Activated T-cell treated with anti-CD3 and anti-CD28 coated beads, Interleukin-2, amount 50 U/mL, for 72 hours (primary cell): ENCODE measurements around the gene APP. TPM values are rescaled to one million over a fixed set of nuclear protein-coding genes. Genes with fewer than 3 reads are reported as not detected.
"Not testable (repeated sequence)": the region's sequence is repeated elsewhere in the genome, so short reads cannot be mapped to it uniquely, and the experiment has no call there.

Experiments used
- ATAC-seq, 2 donors: fragments of 150-1000 bp; cut with Tn5 transposase; replicated peaks in 1 of 2; 2 replicates each; pipeline ENCODE4 v1.10.0; 2021; ENCODE audit warnings: moderate library complexity in 2 of 2, mild to moderate bottlenecking in 1 of 2
- DNase-seq, 2 donors: peaks; one replicate each; pipeline ENCODE4 v3.0.0; 2021 to 2022; ENCODE audit warnings: mixed read lengths in 1 of 2
- H3K27ac Mint-ChIP-seq: one replicate; pipeline ENCODE4 v1.8.0; 2022; ENCODE audit warnings: mild to moderate bottlenecking, moderate library complexity, mixed read lengths
- H3K27me3 Mint-ChIP-seq: one replicate; pipeline ENCODE4 v1.8.0; 2022; ENCODE audit warnings: low read depth, mixed read lengths
- H3K36me3 Mint-ChIP-seq, 2 donors: one replicate each; pipeline ENCODE4 v1.8.0; 2022; ENCODE audit warnings: mixed read lengths in 2 of 2, mild to moderate bottlenecking in 1 of 2; ENCODE audit not compliant: insufficient read depth in 2 of 2
- H3K4me1 Mint-ChIP-seq: one replicate; pipeline ENCODE4 v1.8.0; 2022; ENCODE audit warnings: low read depth, mixed read lengths
- H3K4me3 Mint-ChIP-seq, 2 donors: one replicate each; pipeline ENCODE4 v1.8.0; 2022; ENCODE audit warnings: mild to moderate bottlenecking in 2 of 2, mixed read lengths in 2 of 2, moderate library complexity in 2 of 2
- H3K9me3 Mint-ChIP-seq, 2 donors: one replicate each; pipeline ENCODE4 v1.8.0; 2022; ENCODE audit warnings: mixed read lengths in 2 of 2
- total RNA-seq, 2 donors: library from RNA; stranded (reverse); gene quantifications; one replicate each; pipeline ENCODE4 v1.2.3, GENCODE V29; 2022

The APP gene
- total RNA-seq, 2 donors from 2014 or later, result 37.2 to 45.0 TPM

- H3K27me3 Mint-ChIP-seq, result no peaks in the 10 kb centered on the region
- H3K4me1 Mint-ChIP-seq, result peaks cover 7% of the 10 kb centered on the region
- peaks cover 0 to 5% of the 10 kb centered on the region in 2 donors for H3K36me3 Mint-ChIP-seq
- H3K27ac Mint-ChIP-seq, result no peak overlapping the region
- DNase-seq (no peak), ATAC-seq (peak in 1 of 2 donors; percentile 43)
- H3K4me3 Mint-ChIP-seq, result no peak overlapping the region
- no peaks in the 10 kb centered on the region for H3K9me3 Mint-ChIP-seq
These were observed 39.0 kb downstream of the APP start for GRCh38 chr21:26131554-26131953.

- not testable (repeated sequence) for H3K9me3 Mint-ChIP-seq, H3K36me3 Mint-ChIP-seq, H3K4me1 Mint-ChIP-seq, ATAC-seq, H3K27me3 Mint-ChIP-seq, DNase-seq, H3K27ac Mint-ChIP-seq, H3K4me3 Mint-ChIP-seq
These were observed 39.5 kb downstream of the APP start for GRCh38 chr21:26131053-26131452.

GRCh38 chr21:26130249-26130881, 40.2 kb downstream of the APP start:
- peaks cover 0 to 5% of the 10 kb centered on the region in 2 donors for H3K36me3 Mint-ChIP-seq
- H3K9me3 Mint-ChIP-seq, result no peaks in the 10 kb centered on the region
- DNase-seq, result no peak
- H3K27ac Mint-ChIP-seq, result no peak overlapping the region
- H3K4me3 Mint-ChIP-seq, result no peak overlapping the region
- H3K27me3 Mint-ChIP-seq, result no peaks in the 10 kb centered on the region
- ATAC-seq, result no peak
- H3K4me1 Mint-ChIP-seq, result peaks cover 7% of the 10 kb centered on the region

- Mint-ChIP-seq H3K4me3 (no peak overlapping the region), H3K4me1 (peaks cover 7% of the 10 kb centered on the region), H3K27ac (no peak overlapping the region), H3K27me3 (no peaks in the 10 kb centered on the region), H3K36me3 (peaks cover 0 to 5% of the 10 kb centered on the region in 2 donors), H3K9me3 (no peaks in the 10 kb centered on the region)
- no peak for DNase-seq
- no peak for ATAC-seq
These were observed 42.7 kb downstream of the APP start for GRCh38 chr21:26127918-26128317.

GRCh38 chr21:26127073-26127814, 43.3 kb downstream of the APP start:
- no peak for DNase-seq
- ATAC-seq, result no peak
- H3K9me3 Mint-ChIP-seq, result no peaks in the 10 kb centered on the region
- H3K27ac Mint-ChIP-seq, result no peak overlapping the region
- H3K4me1 Mint-ChIP-seq, result peaks cover 7% of the 10 kb centered on the region
- no peak overlapping the region for H3K4me3 Mint-ChIP-seq
- H3K27me3 Mint-ChIP-seq, result no peaks in the 10 kb centered on the region
- peaks cover 0 to 5% of the 10 kb centered on the region in 2 donors for H3K36me3 Mint-ChIP-seq

GRCh38 chr21:26126168-26126553, 44.4 kb downstream of the APP start:
- Mint-ChIP-seq H3K4me1 (peaks cover 7% of the 10 kb centered on the region), H3K27ac (no peak overlapping the region), H3K9me3 (no peaks in the 10 kb centered on the region), H3K36me3 (peaks cover 0 to 5% of the 10 kb centered on the region in 2 donors), H3K4me3 (no peak overlapping the region), H3K27me3 (no peaks in the 10 kb centered on the region)
- DNase-seq, result no peak
- ATAC-seq, result no peak

GRCh38 chr21:26125433-26126167, 45.0 kb downstream of the APP start:
- peaks cover 7% of the 10 kb centered on the region for H3K4me1 Mint-ChIP-seq
- no peak overlapping the region for H3K27ac Mint-ChIP-seq
- DNase-seq, result no peak
- peaks cover 0 to 5% of the 10 kb centered on the region in 2 donors for H3K36me3 Mint-ChIP-seq
- no peaks in the 10 kb centered on the region for H3K9me3 Mint-ChIP-seq
- H3K27me3 Mint-ChIP-seq, result no peaks in the 10 kb centered on the region
- no peak for ATAC-seq
- H3K4me3 Mint-ChIP-seq, result no peak overlapping the region

GRCh38 chr21:26124896-26125295, 45.7 kb downstream of the APP start:
- H3K9me3 Mint-ChIP-seq, result no peaks in the 10 kb centered on the region
- H3K36me3 Mint-ChIP-seq, result peaks cover 0 to 5% of the 10 kb centered on the region in 2 donors
- DNase-seq (no peak), ATAC-seq (no peak)
- no peaks in the 10 kb centered on the region for H3K27me3 Mint-ChIP-seq
- H3K4me1 Mint-ChIP-seq, result peaks cover 7% of the 10 kb centered on the region
- H3K4me3 Mint-ChIP-seq, result no peak overlapping the region
- H3K27ac Mint-ChIP-seq, result no peak overlapping the region

- H3K36me3 Mint-ChIP-seq, result peaks cover 0 to 5% of the 10 kb centered on the region in 2 donors
- DNase-seq (no peak), ATAC-seq (no peak)
- H3K9me3 Mint-ChIP-seq, result no peaks in the 10 kb centered on the region
- H3K27me3 Mint-ChIP-seq, result no peaks in the 10 kb centered on the region
- H3K4me3 Mint-ChIP-seq, result no peak overlapping the region
- peaks cover 9% of the 10 kb centered on the region for H3K4me1 Mint-ChIP-seq
- peak overlapping the region; percentile 12 for H3K27ac Mint-ChIP-seq
These were observed 46.1 kb downstream of the APP start for GRCh38 chr21:26124421-26124833.

GRCh38 chr21:26123012-26123411, 47.6 kb downstream of the APP start:
- ATAC-seq (no peak), DNase-seq (no peak)
- no peaks in the 10 kb centered on the region for H3K9me3 Mint-ChIP-seq
- no peak overlapping the region for H3K27ac Mint-ChIP-seq
- H3K4me1 Mint-ChIP-seq, result peaks cover 8% of the 10 kb centered on the region
- no peaks in the 10 kb centered on the region for H3K36me3 Mint-ChIP-seq
- H3K27me3 Mint-ChIP-seq, result no peaks in the 10 kb centered on the region
- no peak overlapping the region for H3K4me3 Mint-ChIP-seq

- H3K36me3 Mint-ChIP-seq, result no peaks in the 10 kb centered on the region
- no peak for DNase-seq
- no peak for ATAC-seq
- no peak overlapping the region for H3K27ac Mint-ChIP-seq
- no peaks in the 10 kb centered on the region for H3K27me3 Mint-ChIP-seq
- H3K4me1 Mint-ChIP-seq, result peaks cover 8% of the 10 kb centered on the region
- H3K9me3 Mint-ChIP-seq, result no peaks in the 10 kb centered on the region
- H3K4me3 Mint-ChIP-seq, result no peak overlapping the region
These were observed 49.7 kb downstream of the APP start for GRCh38 chr21:26120828-26121227.

- Mint-ChIP-seq H3K36me3 (no peaks in the 10 kb centered on the region), H3K4me3 (no peak overlapping the region), H3K27me3 (no peaks in the 10 kb centered on the region), H3K27ac (no peak overlapping the region), H3K4me1 (peaks cover 8% of the 10 kb centered on the region), H3K9me3 (no peaks in the 10 kb centered on the region)
- ATAC-seq (no peak), DNase-seq (no peak)
These were observed 50.7 kb downstream of the APP start for GRCh38 chr21:26119906-26120305.

- no peaks in the 10 kb centered on the region for H3K9me3 Mint-ChIP-seq
- H3K27ac Mint-ChIP-seq, result no peak overlapping the region
- peaks cover 8% of the 10 kb centered on the region for H3K4me1 Mint-ChIP-seq
- H3K4me3 Mint-ChIP-seq, result no peak overlapping the region
- ATAC-seq (no peak), DNase-seq (no peak)
- H3K36me3 Mint-ChIP-seq, result no peaks in the 10 kb centered on the region
- H3K27me3 Mint-ChIP-seq, result no peaks in the 10 kb centered on the region
These were observed 51.5 kb downstream of the APP start for GRCh38 chr21:26118938-26119540.
